ENCODE data around the gene HSD17B1. TPM values are rescaled to one million over a fixed set of nuclear protein-coding genes. Genes with fewer than 3 reads are reported as not detected.

Gene HSD17B1
- total and polyA plus RNA-seq, 7 experiments from 2014 or later, result 0.39 to 2.2 (median 1.4) TPM

- Histone ChIP-seq H3K9me3 (ENCODE audit: control insufficient read depth in 2 of 3, low read length in 3 of 3) (no peaks in the 10 kb centered on the region), H3K27me3 (ENCODE audit: control insufficient read depth in 2 of 2, insufficient read depth in 2 of 2, low read length in 2 of 2) (no peaks in the 10 kb centered on the region), H3K36me3 (ENCODE audit: control insufficient read depth in 2 of 3, insufficient read depth in 3 of 3, low read length in 3 of 3) (no peaks in the 10 kb centered on the region), H3K27ac (ENCODE audit: low read depth, low read length) (no peak overlapping the region), H3K4me3 (ENCODE audit: low read length) (no peak overlapping the region), H3K4me1 (ENCODE audit: control insufficient read depth in 2 of 2, insufficient read depth in 2 of 2, low read length in 2 of 2) (peaks cover 33 to 38% of the 10 kb centered on the region in 2 donors)
- peak overlapping the region in 3 of 10 donors; percentile 9 to 45 (median 27) for H3K4me3 Mint-ChIP-seq
- ChIA-PET POLR2A (interaction anchor here (0.7 kb wide), 1 partner anchor 12 kb away, joined by 4 read pairs; no protein-coding TSS in a partner anchor), CTCF (interaction anchor here (0.6 to 2.2 kb wide), 2 partner anchors 12 to 213 kb away, joined by 3 to 7 read pairs; no protein-coding TSS in a partner anchor)
- H3K27ac Mint-ChIP-seq, result peak overlapping the region in 5 of 9 donors; percentile 36 to 85 (median 81)
- H3K9me3 Mint-ChIP-seq, result no peaks in the 10 kb centered on the region
- intact Hi-C loops (cut with micrococcal nuclease), result loop anchor here in 1 of 2 donors (5.0 kb wide), 1 partner anchor 412 kb away; no protein-coding TSS in a partner anchor
- H3K4me1 Mint-ChIP-seq, result peaks cover 23 to 44% (median 39%) of the 10 kb centered on the region in 7 donors
- ATAC-seq, result no peak
- peaks cover 0 to 11% (median 0%) of the 10 kb centered on the region in 5 donors for H3K27me3 Mint-ChIP-seq
- DNase-seq, result no peak
- no peaks in the 10 kb centered on the region for H3K36me3 Mint-ChIP-seq
These were observed 23.7 kb upstream of the HSD17B1 start for GRCh38 chr17:42529061-42529460.

DNA sequence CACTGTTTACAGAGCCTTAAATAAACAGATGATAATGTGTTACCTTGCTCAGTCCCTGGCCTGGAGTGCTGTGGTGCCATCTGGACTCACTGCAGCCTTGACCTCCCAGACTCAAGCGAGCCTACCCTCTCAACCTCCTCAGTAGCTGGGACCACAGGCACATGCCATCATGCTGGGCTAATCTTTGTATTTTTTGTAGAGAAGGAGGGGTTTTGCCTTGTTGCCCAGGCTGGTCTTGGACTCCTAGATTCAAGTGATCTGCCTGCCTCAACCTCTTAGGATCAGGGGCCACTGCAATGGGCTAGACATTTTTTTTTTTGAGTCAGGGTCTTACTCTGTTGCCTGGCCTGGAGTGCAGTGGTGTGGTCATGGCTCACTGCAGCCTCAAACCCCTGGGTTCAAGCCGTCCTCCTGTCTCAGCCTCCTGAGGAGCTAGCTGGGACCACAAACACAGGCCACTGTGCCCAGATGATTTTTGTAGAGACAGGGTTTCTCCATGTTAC is 21.7 kb upstream of the HSD17B1 start:
- Mint-ChIP-seq H3K27ac (peak overlapping the region in 7 of 9 donors; percentile 52 to 89 (median 73)), H3K4me3 (peak overlapping the region; percentile 82 to 89 (median 86)), H3K4me1 (peaks cover 28 to 52% (median 44%) of the 10 kb centered on the region in 7 donors), H3K36me3 (no peaks in the 10 kb centered on the region), H3K27me3 (peaks cover 0 to 11% (median 0%) of the 10 kb centered on the region in 5 donors), H3K9me3 (peaks cover 0 to 4% (median 0%) of the 10 kb centered on the region in 11 donors)
- Histone ChIP-seq H3K27ac (ENCODE audit: low read depth, low read length) (peak overlapping the region; percentile 42), H3K4me1 (ENCODE audit: control insufficient read depth in 2 of 2, insufficient read depth in 2 of 2, low read length in 2 of 2) (peaks cover 33 to 38% of the 10 kb centered on the region in 2 donors), H3K27me3 (ENCODE audit: control insufficient read depth in 2 of 2, insufficient read depth in 2 of 2, low read length in 2 of 2) (no peaks in the 10 kb centered on the region), H3K4me3 (ENCODE audit: low read length) (no peak overlapping the region), H3K9me3 (ENCODE audit: control insufficient read depth in 2 of 3, low read length in 3 of 3) (no peaks in the 10 kb centered on the region), H3K36me3 (ENCODE audit: control insufficient read depth in 2 of 3, insufficient read depth in 3 of 3, low read length in 3 of 3) (no peaks in the 10 kb centered on the region)
- ATAC-seq (no peak), DNase-seq (no peak)
- CTCF ChIA-PET, result interaction anchor here (0.6 to 2.2 kb wide), 4 partner anchors 14 to 293 kb away, joined by 3 to 7 read pairs (median 4); partner anchors contain the start of gene BECN1
- intact Hi-C loops (cut with micrococcal nuclease), result loop anchor here in 1 of 2 donors (10.0 kb wide), 2 partner anchors 336 to 666 kb away; partner anchors contain the start of genes GHDC and KLHL11
- POLR2A ChIA-PET, result interaction anchor here (0.6 to 1.6 kb wide), 10 partner anchors 10 to 247 kb away, joined by 3 to 9 read pairs (median 4); partner anchors contain the start of gene PSMC3IP

GRCh38 chr17:42531455-42532354 is 21.0 kb upstream of the HSD17B1 start:
- Mint-ChIP-seq H3K4me3 (peak overlapping the region; percentile 82 to 89 (median 86)), H3K27me3 (peaks cover 0 to 11% (median 0%) of the 10 kb centered on the region in 5 donors), H3K4me1 (peaks cover 29 to 54% (median 47%) of the 10 kb centered on the region in 7 donors), H3K27ac (peak overlapping the region; percentile 46 to 89 (median 73)), H3K36me3 (no peaks in the 10 kb centered on the region), H3K9me3 (peaks cover 0 to 4% (median 0%) of the 10 kb centered on the region in 11 donors)
- Histone ChIP-seq H3K36me3 (ENCODE audit: control insufficient read depth in 2 of 3, insufficient read depth in 3 of 3, low read length in 3 of 3) (no peaks in the 10 kb centered on the region), H3K27ac (ENCODE audit: low read depth, low read length) (peak overlapping the region; percentile 42), H3K9me3 (ENCODE audit: control insufficient read depth in 2 of 3, low read length in 3 of 3) (no peaks in the 10 kb centered on the region), H3K27me3 (ENCODE audit: control insufficient read depth in 2 of 2, insufficient read depth in 2 of 2, low read length in 2 of 2) (no peaks in the 10 kb centered on the region), H3K4me3 (ENCODE audit: low read length) (peak overlapping the region; percentile 39), H3K4me1 (ENCODE audit: control insufficient read depth in 2 of 2, insufficient read depth in 2 of 2, low read length in 2 of 2) (peaks cover 33 to 39% of the 10 kb centered on the region in 2 donors)
- ChIA-PET POLR2A (interaction anchor here (0.6 to 0.9 kb wide), 3 partner anchors 12 to 309 kb away, joined by 3 to 6 read pairs (median 4); no protein-coding TSS in a partner anchor), CTCF (no interaction called here)
- intact Hi-C loops (cut with micrococcal nuclease), result loop anchor here in 1 of 2 donors (10.0 kb wide), 2 partner anchors 337 to 667 kb away; partner anchors contain the start of genes GHDC and KLHL11
- peak; percentile 42 to 66 (median 47) for DNase-seq
- peak; percentile 47 for ATAC-seq

DNA sequence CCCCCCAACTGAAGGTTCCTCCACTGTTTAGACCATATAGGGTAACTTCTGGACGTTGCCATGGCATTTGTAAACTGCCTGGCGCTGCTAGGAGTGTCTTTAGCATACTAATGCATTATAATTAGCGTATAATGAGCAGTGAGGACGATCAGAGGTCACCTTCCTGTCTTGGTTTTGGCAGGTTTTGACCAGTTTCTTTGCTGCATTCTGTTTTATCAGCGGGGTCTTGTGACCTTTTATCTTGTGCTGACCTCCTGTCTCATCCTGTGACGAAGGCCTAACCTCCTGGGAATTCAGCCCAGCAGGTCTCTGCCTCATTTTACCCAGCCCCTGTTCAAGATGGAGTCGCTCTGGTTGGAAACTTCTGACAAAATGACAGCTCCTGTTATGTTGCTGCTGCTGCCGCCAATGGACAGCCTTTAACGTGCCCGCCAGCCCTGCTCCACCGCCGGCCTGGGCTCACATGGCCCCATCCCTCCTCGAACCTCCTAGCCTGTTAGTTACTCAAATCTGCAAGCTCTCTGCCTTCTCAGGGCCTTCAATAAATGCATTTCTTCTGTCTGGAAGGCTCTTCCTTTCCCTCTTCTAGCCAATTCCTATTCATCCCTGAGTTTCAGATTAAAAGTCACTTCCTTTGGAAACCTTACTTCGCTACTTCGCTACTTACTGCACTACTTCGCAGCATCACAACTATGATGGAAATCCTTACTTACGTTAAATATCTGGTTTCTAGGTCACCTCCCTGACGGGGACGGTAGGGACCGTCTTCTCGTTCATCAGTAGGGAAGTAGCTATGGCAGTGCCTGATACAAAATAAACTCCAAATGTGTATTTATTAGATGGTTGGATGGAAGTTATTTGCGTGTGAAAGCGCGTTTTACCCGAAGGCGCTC is 17.3 kb upstream of the HSD17B1 start:
- ATAC-seq (peak; percentile 5), DNase-seq (no peak)
- peaks cover 0 to 9% (median 0%) of the 10 kb centered on the region in 5 donors for H3K27me3 Mint-ChIP-seq
- H3K4me1 Mint-ChIP-seq, result peaks cover 27 to 50% (median 42%) of the 10 kb centered on the region in 7 donors
- H3K4me3 Mint-ChIP-seq, result peak overlapping the region; percentile 75 to 96 (median 84)
- H3K36me3 ChIP-seq (ENCODE audit: control insufficient read depth in 2 of 3, insufficient read depth in 3 of 3, low read length in 3 of 3), result no peaks in the 10 kb centered on the region
- intact Hi-C loops (cut with micrococcal nuclease), result loop anchor here (1.0 to 10.0 kb wide), 8 partner anchors 19 to 671 kb away; partner anchors contain the start of genes COASY (in 1 of the 2), GHDC (in 1 of the 2), KLHL11 (in 1 of the 2) and PLEKHH3 (in 1 of the 2)
- H3K4me3 ChIP-seq (ENCODE audit: low read length), result peak overlapping the region; percentile 50
- H3K27ac ChIP-seq (ENCODE audit: low read depth, low read length), result peak overlapping the region; percentile 53
- CTCF ChIA-PET, result interaction anchor here (0.8 to 1.0 kb wide), 2 partner anchors 13 to 225 kb away, joined by 3 to 4 read pairs; no protein-coding TSS in a partner anchor
- H3K9me3 ChIP-seq (ENCODE audit: control insufficient read depth in 2 of 3, low read length in 3 of 3), result no peaks in the 10 kb centered on the region
- H3K27me3 ChIP-seq (ENCODE audit: control insufficient read depth in 2 of 2, insufficient read depth in 2 of 2, low read length in 2 of 2), result no peaks in the 10 kb centered on the region
- peak overlapping the region; percentile 3 to 92 (median 78) for H3K27ac Mint-ChIP-seq
- peaks cover 15 to 25% of the 10 kb centered on the region in 2 donors for H3K4me1 ChIP-seq (ENCODE audit: control insufficient read depth in 2 of 2, insufficient read depth in 2 of 2, low read length in 2 of 2)
- H3K36me3 Mint-ChIP-seq, result peaks cover 0 to 5% (median 5%) of the 10 kb centered on the region in 5 donors
- H3K9me3 Mint-ChIP-seq, result peaks cover 0 to 4% (median 0%) of the 10 kb centered on the region in 11 donors
- POLR2A ChIA-PET, result interaction anchor here (0.5 to 2.8 kb wide), 15 partner anchors 8 to 826 kb away, joined by 3 to 19 read pairs (median 5); partner anchors contain the start of genes BECN1, DNAJC7, HSD17B1 and MLX

DNA sequence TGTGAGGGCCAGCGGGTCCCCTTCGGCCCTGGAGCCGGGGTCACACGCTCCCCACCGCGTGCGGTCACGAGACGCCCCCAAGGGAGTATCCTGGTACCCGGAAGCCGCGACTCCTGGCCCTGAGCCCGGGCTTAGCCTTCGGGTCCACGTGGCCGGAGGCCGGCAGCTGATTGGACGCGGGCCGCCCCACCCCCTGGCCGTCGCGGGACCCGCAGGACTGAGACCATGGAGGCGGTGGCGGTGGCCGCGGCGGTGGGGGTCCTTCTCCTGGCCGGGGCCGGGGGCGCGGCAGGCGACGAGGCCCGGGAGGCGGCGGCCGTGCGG is 16.7 kb upstream of the HSD17B1 start, which contains the start of gene NAGLU:
TSS of gene NAGLU (plus strand) at position 194 of the 324 bp plus-strand sequence. CDS start at position 226, 32 bp downstream.
- intact Hi-C loops (cut with micrococcal nuclease), result loop anchor here (1.0 to 10.0 kb wide), 8 partner anchors 18 to 671 kb away; partner anchors contain the start of genes COASY (in 1 of the 2), GHDC (in 1 of the 2), KLHL11 (in 1 of the 2) and PLEKHH3 (in 1 of the 2)
- peaks cover 14 to 24% of the 10 kb centered on the region in 2 donors for H3K4me1 ChIP-seq (ENCODE audit: control insufficient read depth in 2 of 2, insufficient read depth in 2 of 2, low read length in 2 of 2)
- POLR2A ChIA-PET, result interaction anchor here (1.0 to 2.8 kb wide), 13 partner anchors 9 to 825 kb away, joined by 3 to 19 read pairs (median 5); partner anchors contain the start of genes BECN1, DNAJC7, HSD17B1 and MLX

More for the DNA sequence above, 16.7 kb upstream of the HSD17B1 start, which contains the start of gene NAGLU:
- Histone ChIP-seq H3K27ac (ENCODE audit: low read depth, low read length) (peak within 1 kb of the TSS; percentile 57), H3K4me3 (ENCODE audit: low read length) (peak within 1 kb of the TSS; percentile 71), H3K9me3 (ENCODE audit: control insufficient read depth in 2 of 3, low read length in 3 of 3) (no peaks in the 10 kb centered on the region), H3K36me3 (ENCODE audit: control insufficient read depth in 2 of 3, insufficient read depth in 3 of 3, low read length in 3 of 3) (no peaks in the 10 kb centered on the region), H3K27me3 (ENCODE audit: control insufficient read depth in 2 of 2, insufficient read depth in 2 of 2, low read length in 2 of 2) (no peaks in the 10 kb centered on the region)
- Mint-ChIP-seq H3K4me1 (peaks cover 29 to 50% (median 42%) of the 10 kb centered on the region in 7 donors), H3K36me3 (peaks cover 0 to 7% (median 5%) of the 10 kb centered on the region in 5 donors), H3K4me3 (peak within 1 kb of the TSS; percentile 75 to 96 (median 86)), H3K27ac (peak within 1 kb of the TSS; percentile 36 to 92 (median 79)), H3K27me3 (peaks cover 0 to 9% (median 0%) of the 10 kb centered on the region in 5 donors), H3K9me3 (peaks cover 0 to 4% (median 0%) of the 10 kb centered on the region in 11 donors)
- peak; percentile 91 for ATAC-seq
- DNase-seq, result peak; percentile 56 to 93 (median 69)
- CTCF ChIA-PET, result interaction anchor here (0.7 to 1.0 kb wide), 3 partner anchors 9 to 226 kb away, joined by 3 to 4 read pairs (median 3); no protein-coding TSS in a partner anchor

All from naive thymus-derived CD4-positive, alpha-beta T cell (primary cell).